HepG2 (cell line): Measurements from ENCODE around the gene YBX2. TPM values are rescaled to one million over a fixed set of nuclear protein-coding genes. Genes with fewer than 3 reads are reported as not detected.

ENCODE experiments used
- AGO2 ChIP-seq: fragments of 200-400 bp; formaldehyde crosslinking; optimal IDR thresholded peaks from 2 replicates; pipeline ENCODE3; 2017; ENCODE audit warnings: mild to moderate bottlenecking, low read depth, low read length, moderate library complexity
- IRF2 ChIP-seq: IDR thresholded peaks from 2 replicates; pipeline ENCODE4 v1.6.1; 2018; ENCODE audit warnings: missing genetic modification reagents, missing compliant biosample characterization
- NCOA2 ChIP-seq: sonication (generic); formaldehyde crosslinking; IDR thresholded peaks from 2 replicates; pipeline ENCODE4 v1.8.0; 2022; ENCODE audit warnings: inconsistent platforms
- PHF21A ChIP-seq: sonication (generic); formaldehyde crosslinking; IDR thresholded peaks from 2 replicates; pipeline ENCODE4 v1.5.0; 2020; ENCODE audit warnings: mild to moderate bottlenecking, missing genetic modification reagents
- PRPF4 ChIP-seq: fragments of 200-400 bp; formaldehyde crosslinking; IDR thresholded peaks from 2 replicates; pipeline ENCODE4 v1.6.1; 2016; ENCODE audit warnings: low read length, low read depth; ENCODE audit not compliant: poor library complexity, severe bottlenecking
- TBL1XR1 ChIP-seq: fragments of 150-350 bp; IDR thresholded peaks from 2 replicates; pipeline ENCODE4 v1.6.1; 2014; ENCODE audit warnings: borderline replicate concordance, low read length; ENCODE audit not compliant: partially characterized antibody
- TCF7L2 ChIP-seq: IDR thresholded peaks from 2 replicates; pipeline ENCODE4 v1.6.1; 2011; ENCODE audit warnings: mild to moderate bottlenecking, low read depth, low read length, moderate library complexity
- TOPORS ChIP-seq: sonication (generic); formaldehyde crosslinking; IDR thresholded peaks from 2 replicates; pipeline ENCODE4 v1.8.0; 2023; ENCODE audit warnings: mild to moderate bottlenecking, missing genetic modification reagents
- ZNF225 ChIP-seq: sonication (generic); formaldehyde crosslinking; IDR thresholded peaks from 2 replicates; pipeline ENCODE4 v1.4.0; 2020; ENCODE audit warnings: mild to moderate bottlenecking, missing genetic modification reagents
- ZNF230 ChIP-seq: sonication (generic); formaldehyde crosslinking; IDR thresholded peaks from 2 replicates; pipeline ENCODE4 v1.4.0; 2020; ENCODE audit warnings: mild to moderate bottlenecking, missing genetic modification reagents
- ZNF24 ChIP-seq: fragments of 450-650 bp; IDR thresholded peaks from 2 replicates; pipeline ENCODE4 v1.6.1; 2017; ENCODE audit warnings: antibody characterized with exemption, mild to moderate bottlenecking
- ZNF282 ChIP-seq: fragments of 450-650 bp; IDR thresholded peaks from 2 replicates; pipeline ENCODE4 v1.6.1; 2018; ENCODE audit not compliant: partially characterized antibody
- ZNF501 ChIP-seq: sonication (generic); formaldehyde crosslinking; IDR thresholded peaks from 2 replicates; pipeline ENCODE4 v1.5.1; 2020; ENCODE audit warnings: mild to moderate bottlenecking, moderate library complexity, missing genetic modification reagents
- ZNF737 ChIP-seq: sonication (generic); formaldehyde crosslinking; IDR thresholded peaks from 2 replicates; pipeline ENCODE4 v1.5.0; 2020; ENCODE audit warnings: missing genetic modification reagents, mild to moderate bottlenecking, borderline replicate concordance
- ZNF83 ChIP-seq: sonication (generic); formaldehyde crosslinking; IDR thresholded peaks from 2 replicates; pipeline ENCODE4 v1.4.0; 2020; ENCODE audit warnings: missing genetic modification reagents, mild to moderate bottlenecking, borderline replicate concordance
- polyA plus RNA-seq, 8 experiments: library from polyadenylated mRNA; depleted of rRNA in 3 of 8; stranded (reverse) in 7 of 8; unstranded in 1 of 8; fragments of >200 nt; fragmentation: Illumina TruSeq in 4 of 8; extraction: Trizol in 4 of 8; gene quantifications; 2 replicates each; pipeline versions ENCODE4 v1.2.1 to v1.2.3, GENCODE V29; 2011 to 2016; ENCODE audit warnings: low read depth in 4 of 8, missing spikeins in 1 of 8, mixed read lengths in 1 of 8; ENCODE audit not compliant: insufficient read depth in 1 of 8
- total RNA-seq, 5 experiments: library from RNA; depleted of rRNA; stranded (reverse); fragments of >200 nt; fragmentation: Illumina TruSeq; extraction: Trizol; gene quantifications; 2 replicates each; pipeline ENCODE4 v1.2.3, GENCODE V29; 2016; ENCODE audit warnings: low read depth in 1 of 5
- TF ChIP-seq, protein P1 (sequence below): sonication (generic); formaldehyde crosslinking; IDR thresholded peaks from 2 replicates; pipeline ENCODE4 v1.4.0; 2020; ENCODE audit warnings: low read depth, mild to moderate bottlenecking, missing genetic modification reagents
- TF ChIP-seq, protein P2 (sequence below), 2 experiments: fragments of 450-650 bp in 1 of 2; sonication (generic) in 1 of 2; formaldehyde crosslinking; IDR thresholded peaks; 2 replicates each; pipeline versions ENCODE4 v1.5.0 to v1.8.0; 2020 to 2022; ENCODE audit warnings: mild to moderate bottlenecking in 1 of 2, missing genetic modification reagents in 1 of 2
- TF ChIP-seq, protein P3 (sequence below): sonication (generic); formaldehyde crosslinking; IDR thresholded peaks from 2 replicates; pipeline ENCODE4 v1.4.0; 2020; ENCODE audit warnings: missing genetic modification reagents
- TF ChIP-seq, protein P4 (sequence below), 2 experiments: sonication (generic) in 1 of 2; formaldehyde crosslinking in 1 of 2; IDR thresholded peaks; 2 replicates each; pipeline versions ENCODE4 v1.5.1 to v1.6.1; 2011 to 2020; ENCODE audit warnings: borderline replicate concordance in 1 of 2, low read depth in 1 of 2, low read length in 1 of 2, mild to moderate bottlenecking in 1 of 2, missing genetic modification reagents in 1 of 2, moderate library complexity in 1 of 2
- TF ChIP-seq, protein P5 (sequence below): sonication (generic); formaldehyde crosslinking; IDR thresholded peaks from 2 replicates; pipeline ENCODE4 v1.4.0; 2020; ENCODE audit warnings: missing genetic modification reagents

The YBX2 gene
- total and polyA plus RNA-seq, 2 of the 13 experiments (the other 11 are each of a cell fraction or from before 2014, with no cell fraction given): 0.12 to 0.22 TPM

DNA sequence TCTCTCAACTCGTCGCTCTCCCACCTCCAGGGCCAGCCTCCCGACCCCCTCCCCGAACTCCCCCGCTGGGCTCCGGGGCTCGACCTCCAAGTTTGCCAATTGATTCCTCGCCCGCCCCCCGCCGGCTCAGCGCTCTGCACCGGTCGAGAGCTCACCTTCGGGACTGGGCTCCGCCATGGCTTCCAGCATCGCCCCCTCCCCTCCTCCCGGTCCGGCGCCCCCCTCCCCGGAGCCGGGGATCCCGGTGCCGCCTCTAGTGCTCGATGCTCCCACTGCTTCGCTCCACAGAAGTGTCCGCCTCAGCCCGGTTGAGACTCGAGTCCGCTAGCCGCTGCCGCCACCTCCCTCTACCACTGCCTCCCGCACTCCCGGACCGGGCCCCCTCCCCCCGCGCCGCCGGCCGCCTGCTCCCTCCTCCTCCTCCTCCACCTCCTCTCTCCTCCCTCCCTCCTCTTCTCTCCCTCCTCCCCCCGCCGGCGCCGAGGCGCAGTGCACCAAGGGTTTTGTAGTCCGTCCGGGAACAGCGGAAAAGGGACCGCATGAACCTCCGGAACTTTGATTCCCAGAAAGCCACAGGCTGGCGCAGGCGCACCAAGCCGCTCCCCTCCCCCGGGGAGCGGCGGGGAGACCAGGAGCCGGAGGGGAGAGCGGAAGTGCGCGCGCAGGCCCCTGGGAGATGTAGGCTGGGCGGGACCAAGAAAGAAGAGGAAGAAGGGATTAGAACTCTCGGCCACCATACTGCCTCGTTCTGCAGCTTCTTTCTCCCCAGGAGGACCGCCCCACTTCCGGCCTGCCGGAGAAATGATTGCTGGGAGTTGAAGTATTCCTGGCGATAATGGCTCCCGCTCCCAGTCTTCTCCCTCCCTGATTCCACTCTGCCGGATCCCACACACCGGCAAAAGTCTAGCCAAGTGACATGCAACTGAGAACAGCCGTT, 55.1 kb downstream of the YBX2 start, which contains the start of gene PHF23 (continued):
- TF ChIP-seq, protein P1, sequence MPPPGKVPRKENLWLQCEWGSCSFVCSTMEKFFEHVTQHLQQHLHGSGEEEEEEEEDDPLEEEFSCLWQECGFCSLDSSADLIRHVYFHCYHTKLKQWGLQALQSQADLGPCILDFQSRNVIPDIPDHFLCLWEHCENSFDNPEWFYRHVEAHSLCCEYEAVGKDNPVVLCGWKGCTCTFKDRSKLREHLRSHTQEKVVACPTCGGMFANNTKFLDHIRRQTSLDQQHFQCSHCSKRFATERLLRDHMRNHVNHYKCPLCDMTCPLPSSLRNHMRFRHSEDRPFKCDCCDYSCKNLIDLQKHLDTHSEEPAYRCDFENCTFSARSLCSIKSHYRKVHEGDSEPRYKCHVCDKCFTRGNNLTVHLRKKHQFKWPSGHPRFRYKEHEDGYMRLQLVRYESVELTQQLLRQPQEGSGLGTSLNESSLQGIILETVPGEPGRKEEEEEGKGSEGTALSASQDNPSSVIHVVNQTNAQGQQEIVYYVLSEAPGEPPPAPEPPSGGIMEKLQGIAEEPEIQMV (CRISPR knock-in tag): peak; percentile 20; the same call in 1 of the 2 replicates
- no peak for TF ChIP-seq ZNF83 (CRISPR knock-in tag)
- TF ChIP-seq TOPORS: no peak
- no peak for TF ChIP-seq ZNF737 (CRISPR knock-in tag)
- TF ChIP-seq IRF2 (CRISPR knock-in tag): peak; percentile 65; the same call in 1 of the 2 replicates
- TF ChIP-seq ZNF230: peak; percentile 89; the same call in 1 of the 2 replicates
- TF ChIP-seq, protein P2, sequence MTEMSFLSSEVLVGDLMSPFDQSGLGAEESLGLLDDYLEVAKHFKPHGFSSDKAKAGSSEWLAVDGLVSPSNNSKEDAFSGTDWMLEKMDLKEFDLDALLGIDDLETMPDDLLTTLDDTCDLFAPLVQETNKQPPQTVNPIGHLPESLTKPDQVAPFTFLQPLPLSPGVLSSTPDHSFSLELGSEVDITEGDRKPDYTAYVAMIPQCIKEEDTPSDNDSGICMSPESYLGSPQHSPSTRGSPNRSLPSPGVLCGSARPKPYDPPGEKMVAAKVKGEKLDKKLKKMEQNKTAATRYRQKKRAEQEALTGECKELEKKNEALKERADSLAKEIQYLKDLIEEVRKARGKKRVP (CRISPR knock-in tag; IDR thresholded peaks at IDR 0.05): no peak
- peak; percentile 68; the same call in 1 of the 2 replicates for TF ChIP-seq ZNF225
- no peak for TF ChIP-seq ZNF24
- TF ChIP-seq ZNF282: no peak
- peak; percentile 58 for TF ChIP-seq TBL1XR1
- TF ChIP-seq, protein P3, sequence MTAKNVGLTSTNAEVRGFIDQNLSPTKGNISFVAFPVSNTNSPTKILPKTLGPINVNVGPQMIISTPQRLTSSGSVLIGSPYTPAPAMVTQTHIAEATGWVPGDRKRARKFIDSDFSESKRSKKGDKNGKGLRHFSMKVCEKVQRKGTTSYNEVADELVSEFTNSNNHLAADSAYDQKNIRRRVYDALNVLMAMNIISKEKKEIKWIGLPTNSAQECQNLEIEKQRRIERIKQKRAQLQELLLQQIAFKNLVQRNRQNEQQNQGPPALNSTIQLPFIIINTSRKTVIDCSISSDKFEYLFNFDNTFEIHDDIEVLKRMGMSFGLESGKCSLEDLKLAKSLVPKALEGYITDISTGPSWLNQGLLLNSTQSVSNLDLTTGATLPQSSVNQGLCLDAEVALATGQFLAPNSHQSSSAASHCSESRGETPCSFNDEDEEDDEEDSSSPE (CRISPR knock-in tag): peak; percentile 39; the same call in 1 of the 2 replicates
- peak; percentile 90 for TF ChIP-seq AGO2
- TF ChIP-seq, protein P4, sequence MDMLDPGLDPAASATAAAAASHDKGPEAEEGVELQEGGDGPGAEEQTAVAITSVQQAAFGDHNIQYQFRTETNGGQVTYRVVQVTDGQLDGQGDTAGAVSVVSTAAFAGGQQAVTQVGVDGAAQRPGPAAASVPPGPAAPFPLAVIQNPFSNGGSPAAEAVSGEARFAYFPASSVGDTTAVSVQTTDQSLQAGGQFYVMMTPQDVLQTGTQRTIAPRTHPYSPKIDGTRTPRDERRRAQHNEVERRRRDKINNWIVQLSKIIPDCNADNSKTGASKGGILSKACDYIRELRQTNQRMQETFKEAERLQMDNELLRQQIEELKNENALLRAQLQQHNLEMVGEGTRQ (IDR thresholded peaks at IDR 0.05; ENCODE audit: low read depth, low read length): no peak
- TF ChIP-seq, protein P4 (CRISPR knock-in tag; IDR thresholded peaks at IDR 0.05; ENCODE audit: borderline replicate concordance): no peak
- peak; percentile 87; the same call in 1 of the 2 replicates for TF ChIP-seq ZNF501 (CRISPR knock-in tag)
- no peak; the same call in 1 of the 2 replicates for TF ChIP-seq NCOA2
- no peak for TF ChIP-seq PRPF4
- TF ChIP-seq TCF7L2: no peak
- TF ChIP-seq, protein P5, sequence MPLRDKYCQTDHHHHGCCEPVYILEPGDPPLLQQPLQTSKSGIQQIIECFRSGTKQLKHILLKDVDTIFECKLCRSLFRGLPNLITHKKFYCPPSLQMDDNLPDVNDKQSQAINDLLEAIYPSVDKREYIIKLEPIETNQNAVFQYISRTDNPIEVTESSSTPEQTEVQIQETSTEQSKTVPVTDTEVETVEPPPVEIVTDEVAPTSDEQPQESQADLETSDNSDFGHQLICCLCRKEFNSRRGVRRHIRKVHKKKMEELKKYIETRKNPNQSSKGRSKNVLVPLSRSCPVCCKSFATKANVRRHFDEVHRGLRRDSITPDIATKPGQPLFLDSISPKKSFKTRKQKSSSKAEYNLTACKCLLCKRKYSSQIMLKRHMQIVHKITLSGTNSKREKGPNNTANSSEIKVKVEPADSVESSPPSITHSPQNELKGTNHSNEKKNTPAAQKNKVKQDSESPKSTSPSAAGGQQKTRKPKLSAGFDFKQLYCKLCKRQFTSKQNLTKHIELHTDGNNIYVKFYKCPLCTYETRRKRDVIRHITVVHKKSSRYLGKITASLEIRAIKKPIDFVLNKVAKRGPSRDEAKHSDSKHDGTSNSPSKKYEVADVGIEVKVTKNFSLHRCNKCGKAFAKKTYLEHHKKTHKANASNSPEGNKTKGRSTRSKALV (CRISPR knock-in tag): 0 out of 2 replicates have a peak, but pooled peaks have one; percentile 21
- TF ChIP-seq PHF21A: no peak
